T-helper 22 cell (primary cell): ENCODE data around the gene NMT1.

Experiments
- DNase-seq: peaks from one replicate; pipeline ENCODE4 v3.0.0-alpha.2; 2020; ENCODE audit warnings: low read depth

NMT1 gene

DNA sequence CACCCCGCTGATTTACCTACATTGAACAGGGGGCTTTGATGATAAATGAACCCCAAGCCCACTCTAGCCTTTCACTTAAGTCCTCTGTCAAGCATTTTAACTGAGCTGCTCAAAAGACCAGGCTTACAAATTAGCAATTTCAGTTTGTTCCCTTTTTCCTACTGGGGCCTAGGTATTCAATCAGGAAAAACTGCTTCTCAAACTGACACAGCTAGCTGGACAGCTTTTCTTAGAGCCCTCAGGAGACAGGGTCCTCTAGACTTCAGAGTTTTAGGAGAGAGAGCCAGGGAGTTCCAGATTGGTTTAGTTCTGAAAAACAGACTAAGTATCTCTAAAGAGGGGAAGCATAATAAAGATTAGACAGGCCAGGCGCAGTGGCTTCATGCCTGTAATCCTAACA is 94.4 kb downstream of the NMT1 start:
- no peak for DNase-seq

DNA sequence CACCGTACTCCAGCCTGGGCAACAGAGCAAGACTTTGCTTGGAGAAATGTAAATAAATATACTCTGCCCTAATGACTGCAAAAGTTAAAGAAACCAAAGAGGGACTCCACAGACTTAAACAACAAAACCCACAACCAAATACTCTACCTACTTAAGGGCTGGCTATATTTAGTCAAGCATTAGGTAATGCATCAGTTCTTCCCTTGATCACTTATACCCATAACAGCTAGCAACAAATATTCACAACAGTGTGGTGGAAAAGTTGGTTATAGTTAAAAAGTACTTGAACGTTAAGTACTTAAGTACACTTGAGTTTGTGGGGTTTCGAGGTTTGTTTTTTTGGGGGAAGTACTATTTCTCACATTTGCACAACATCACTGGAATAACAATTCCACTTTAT is 95.1 kb downstream of the NMT1 start:
- no peak for DNase-seq
